ENCODE results near the gene GRK5. TPM values are rescaled to one million over a fixed set of nuclear protein-coding genes. Genes with fewer than 3 reads are reported as not detected.

GRK5 gene
- total and polyA plus RNA-seq, 4 donors: 18.5 to 43.1 (median 40.3) TPM

- no peak overlapping the region for H3K9ac ChIP-seq (ENCODE audit: insufficient read depth in 1 of 2, low read length in 2 of 2)
- WGBS, 2 donors: 92 to 94% methylated on average over 4 of the region's 4 CpGs
- no peak for ATAC-seq (ENCODE audit: insufficient read depth, low FRiP score)
Measured at GRCh38 chr10:119473771-119474170, 266.4 kb downstream of the GRK5 start.

GRCh38 chr10:119474606-119475005 lies 267.2 kb downstream of the GRK5 start:
- WGBS, 2 donors: 88 to 96% methylated on average over 10 of the region's 10 CpGs
- no peak overlapping the region for H3K27ac ChIP-seq (ENCODE audit: low read depth in 1 of 2, low read length in 1 of 2)
- no peak overlapping the region for H3K4me3 ChIP-seq
- peaks cover 0 to 16% (median 6%) of the 10 kb centered on the region in 3 donors for H3K27me3 ChIP-seq (ENCODE audit: control insufficient read depth in 3 of 3, insufficient read depth in 3 of 3, low read length in 2 of 3)
- no peaks in the 10 kb centered on the region for H3K36me3 ChIP-seq (ENCODE audit: control insufficient read depth in 4 of 4, insufficient read depth in 4 of 4, low read length in 4 of 4)
- DNase-seq (no peak), ATAC-seq (ENCODE audit: insufficient read depth, low FRiP score) (no peak)
- no peak for TF ChIP-seq CTCF (IDR thresholded peaks at IDR 0.05; ENCODE audit: control extremely low read depth, extremely low read depth)
- no peaks in the 10 kb centered on the region for H3K9me3 ChIP-seq (ENCODE audit: control insufficient read depth in 4 of 4, insufficient read depth in 3 of 4, low read length in 3 of 4)
- no peak overlapping the region for H3K9ac ChIP-seq (ENCODE audit: insufficient read depth in 1 of 2, low read length in 2 of 2)
- no peaks in the 10 kb centered on the region for H3K4me1 ChIP-seq (ENCODE audit: control insufficient read depth in 5 of 5, insufficient read depth in 5 of 5, low read length in 5 of 5)

More at GRCh38 chr10:119473771-119474170, 266.4 kb downstream of the GRK5 start:
- H3K27ac ChIP-seq (ENCODE audit: low read depth in 1 of 2, low read length in 1 of 2): no peak overlapping the region
- no peaks in the 10 kb centered on the region for H3K36me3 ChIP-seq (ENCODE audit: control insufficient read depth in 4 of 4, insufficient read depth in 4 of 4, low read length in 4 of 4)
- no peak for DNase-seq
- peaks cover 0 to 16% (median 6%) of the 10 kb centered on the region in 3 donors for H3K27me3 ChIP-seq (ENCODE audit: control insufficient read depth in 3 of 3, insufficient read depth in 3 of 3, low read length in 2 of 3)
- no peaks in the 10 kb centered on the region for H3K9me3 ChIP-seq (ENCODE audit: control insufficient read depth in 4 of 4, insufficient read depth in 3 of 4, low read length in 3 of 4)
- no peak overlapping the region for H3K4me3 ChIP-seq
- no peaks in the 10 kb centered on the region for H3K4me1 ChIP-seq (ENCODE audit: control insufficient read depth in 5 of 5, insufficient read depth in 5 of 5, low read length in 5 of 5)
- TF ChIP-seq CTCF (IDR thresholded peaks at IDR 0.05; ENCODE audit: control extremely low read depth, extremely low read depth): no peak

- H3K36me3 ChIP-seq (ENCODE audit: control insufficient read depth in 4 of 4, insufficient read depth in 4 of 4, low read length in 4 of 4): no peaks in the 10 kb centered on the region
- DNase-seq: no peak
- H3K27me3 ChIP-seq (ENCODE audit: control insufficient read depth in 3 of 3, insufficient read depth in 3 of 3, low read length in 2 of 3): peaks cover 0 to 12% (median 6%) of the 10 kb centered on the region in 3 donors
- no peak for TF ChIP-seq CTCF (IDR thresholded peaks at IDR 0.05; ENCODE audit: control extremely low read depth, extremely low read depth)
- WGBS, 2 donors: 76 to 78% methylated on average over 3 of the region's 3 CpGs
- no peak for ATAC-seq (ENCODE audit: insufficient read depth, low FRiP score)
- no peaks in the 10 kb centered on the region for H3K4me1 ChIP-seq (ENCODE audit: control insufficient read depth in 5 of 5, insufficient read depth in 5 of 5, low read length in 5 of 5)
- H3K27ac ChIP-seq (ENCODE audit: low read depth in 1 of 2, low read length in 1 of 2): no peak overlapping the region
- H3K9ac ChIP-seq (ENCODE audit: insufficient read depth in 1 of 2, low read length in 2 of 2): no peak overlapping the region
- no peak overlapping the region for H3K4me3 ChIP-seq
- no peaks in the 10 kb centered on the region for H3K9me3 ChIP-seq (ENCODE audit: control insufficient read depth in 4 of 4, insufficient read depth in 3 of 4, low read length in 3 of 4)
Measured at GRCh38 chr10:119477444-119477843, 270.1 kb downstream of the GRK5 start.

Measured in lung (tissue), 12 donors.